Measurements from ENCODE around the gene ATP11C.

ATP11C gene

DNA sequence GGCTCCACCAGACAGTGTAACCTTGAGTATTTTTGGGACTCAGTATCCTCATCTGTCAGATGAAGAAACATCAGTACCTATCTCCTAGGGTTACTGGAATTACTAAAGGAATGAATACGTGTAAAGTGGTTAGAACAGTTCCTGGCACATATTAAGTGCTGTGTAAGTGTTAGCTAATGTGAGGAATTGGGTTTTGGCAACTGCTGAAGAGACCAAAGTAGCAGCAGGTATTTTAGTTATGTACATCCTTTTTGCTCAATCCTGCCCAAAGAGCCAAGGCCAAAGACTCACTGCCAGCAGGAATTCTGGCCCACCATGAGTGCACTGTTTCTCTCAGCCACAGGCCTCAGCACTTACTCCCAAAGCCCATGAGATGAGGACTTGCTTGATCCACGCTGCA, 208.2 kb downstream of the ATP11C start:
- no peaks in the 10 kb centered on the region for H4K20me1 ChIP-seq (ENCODE audit: control insufficient read depth, insufficient read depth, low read depth, low read length)
- H3K4me1 ChIP-seq (ENCODE audit: control insufficient read depth, low read length): no peaks in the 10 kb centered on the region
- H3K27me3 ChIP-seq (ENCODE audit: control insufficient read depth, low read length): no peaks in the 10 kb centered on the region
- H3K4me3 ChIP-seq (ENCODE audit: low read length): no peak overlapping the region
- no peak overlapping the region for H3K27ac ChIP-seq (ENCODE audit: low read depth, low read length)
- H3K36me3 ChIP-seq (ENCODE audit: control insufficient read depth, low read length): no peaks in the 10 kb centered on the region
- no peaks in the 10 kb centered on the region for H3K9me3 ChIP-seq (ENCODE audit: control insufficient read depth, insufficient read depth, low read length)
- H3K9me2 ChIP-seq (replicated peaks; ENCODE audit: control insufficient read depth, low read length): no peaks in the 10 kb centered on the region
- TF ChIP-seq EZH2phosphoT487 (IDR thresholded peaks at IDR 0.05; ENCODE audit: borderline replicate concordance, low read length) (no peak), CTCF (IDR thresholded peaks at IDR 0.05; ENCODE audit: low read depth, low read length, poor library complexity, severe bottlenecking) (no peak)
- H3F3A ChIP-seq (ENCODE audit: control insufficient read depth, insufficient read depth): no peaks in the 10 kb centered on the region
- no peaks in the 10 kb centered on the region for H3K79me2 ChIP-seq (ENCODE audit: control insufficient read depth, low read length)
- no peak overlapping the region for H3K4me2 ChIP-seq (ENCODE audit: low read length)

GRCh38 chrX:139720979-139721378, 211.9 kb downstream of the ATP11C start:
- no peak overlapping the region for H3K27ac ChIP-seq (ENCODE audit: low read depth, low read length)
- no peak for TF ChIP-seq EZH2phosphoT487 (IDR thresholded peaks at IDR 0.05; ENCODE audit: borderline replicate concordance, low read length)
- no peak for TF ChIP-seq CTCF (IDR thresholded peaks at IDR 0.05; ENCODE audit: low read depth, low read length, poor library complexity, severe bottlenecking)
- no peak overlapping the region for H3K4me2 ChIP-seq (ENCODE audit: low read length)
- no peaks in the 10 kb centered on the region for H3K27me3 ChIP-seq (ENCODE audit: control insufficient read depth, low read length)
- no peaks in the 10 kb centered on the region for H3K36me3 ChIP-seq (ENCODE audit: control insufficient read depth, low read length)
- no peaks in the 10 kb centered on the region for H3F3A ChIP-seq (ENCODE audit: control insufficient read depth, insufficient read depth)
- H4K20me1 ChIP-seq (ENCODE audit: control insufficient read depth, insufficient read depth, low read depth, low read length): no peaks in the 10 kb centered on the region
- H3K9me3 ChIP-seq (ENCODE audit: control insufficient read depth, insufficient read depth, low read length): no peaks in the 10 kb centered on the region
- H3K79me2 ChIP-seq (ENCODE audit: control insufficient read depth, low read length): no peaks in the 10 kb centered on the region
- no peaks in the 10 kb centered on the region for H3K9me2 ChIP-seq (replicated peaks; ENCODE audit: control insufficient read depth, low read length)
- no peak overlapping the region for H3K4me3 ChIP-seq (ENCODE audit: low read length)
- H3K4me1 ChIP-seq (ENCODE audit: control insufficient read depth, low read length): no peaks in the 10 kb centered on the region

- Histone ChIP-seq H4K20me1 (ENCODE audit: control insufficient read depth, insufficient read depth, low read depth, low read length) (no peaks in the 10 kb centered on the region), H3K4me3 (ENCODE audit: low read length) (no peak overlapping the region), H3K9me2 (replicated peaks; ENCODE audit: control insufficient read depth, low read length) (no peaks in the 10 kb centered on the region), H3K79me2 (ENCODE audit: control insufficient read depth, low read length) (no peaks in the 10 kb centered on the region), H3K36me3 (ENCODE audit: control insufficient read depth, low read length) (no peaks in the 10 kb centered on the region), H3K4me1 (ENCODE audit: control insufficient read depth, low read length) (no peaks in the 10 kb centered on the region), H3K4me2 (ENCODE audit: low read length) (no peak overlapping the region), H3K9me3 (ENCODE audit: control insufficient read depth, insufficient read depth, low read length) (no peaks in the 10 kb centered on the region), H3F3A (ENCODE audit: control insufficient read depth, insufficient read depth) (no peaks in the 10 kb centered on the region), H3K27me3 (ENCODE audit: control insufficient read depth, low read length) (no peaks in the 10 kb centered on the region), H3K27ac (ENCODE audit: low read depth, low read length) (no peak overlapping the region)
- TF ChIP-seq CTCF (IDR thresholded peaks at IDR 0.05; ENCODE audit: low read depth, low read length, poor library complexity, severe bottlenecking): no peak
- no peak for TF ChIP-seq EZH2phosphoT487 (IDR thresholded peaks at IDR 0.05; ENCODE audit: borderline replicate concordance, low read length)
These were observed 212.7 kb downstream of the ATP11C start for GRCh38 chrX:139720136-139720535.

- no peaks in the 10 kb centered on the region for H3K4me1 ChIP-seq (ENCODE audit: control insufficient read depth, low read length)
- H3K36me3 ChIP-seq (ENCODE audit: control insufficient read depth, low read length): no peaks in the 10 kb centered on the region
- H4K20me1 ChIP-seq (ENCODE audit: control insufficient read depth, insufficient read depth, low read depth, low read length): no peaks in the 10 kb centered on the region
- no peaks in the 10 kb centered on the region for H3K79me2 ChIP-seq (ENCODE audit: control insufficient read depth, low read length)
- H3K4me2 ChIP-seq (ENCODE audit: low read length): no peak within 1 kb of the TSS
- no peaks in the 10 kb centered on the region for H3K9me3 ChIP-seq (ENCODE audit: control insufficient read depth, insufficient read depth, low read length)
- H3K9me2 ChIP-seq (replicated peaks; ENCODE audit: control insufficient read depth, low read length): no peaks in the 10 kb centered on the region
- no peaks in the 10 kb centered on the region for H3F3A ChIP-seq (ENCODE audit: control insufficient read depth, insufficient read depth)
- H3K27ac ChIP-seq (ENCODE audit: low read depth, low read length): no peak within 1 kb of the TSS
- no peaks in the 10 kb centered on the region for H3K27me3 ChIP-seq (ENCODE audit: control insufficient read depth, low read length)
- TF ChIP-seq CTCF (IDR thresholded peaks at IDR 0.05; ENCODE audit: low read depth, low read length, poor library complexity, severe bottlenecking) (no peak), EZH2phosphoT487 (IDR thresholded peaks at IDR 0.05; ENCODE audit: borderline replicate concordance, low read length) (no peak)
- no peak within 1 kb of the TSS for H3K4me3 ChIP-seq (ENCODE audit: low read length)
These were observed 224.8 kb downstream of the ATP11C start, which contains the start of gene MCF2 for GRCh38 chrX:139708067-139708466. MCF2 (minus strand) TSS chrX:139708167; CDS start chrX:139651744, 56,423 bp downstream.
